Fibroblast of pulmonary artery (primary cell): ENCODE results near the gene ZNF385D.

Source experiments
- DNase-seq: peaks from one replicate; pipeline ENCODE4 v3.0.0-alpha.2; 2010; ENCODE audit warnings: low read depth
- H3K4me3 ChIP-seq: replicated peaks from 2 replicates; pipeline ENCODE4 v1.5.1; 2011; ENCODE audit warnings: low read depth, mild to moderate bottlenecking, control low read depth, low read length, moderate library complexity
- TF ChIP-seq, protein P1 (sequence below): IDR thresholded peaks from 2 replicates; pipeline ENCODE4 v1.5.1; 2011; ENCODE audit warnings: mild to moderate bottlenecking, control low read depth, low read length, inconsistent platforms; ENCODE audit errors: missing control alignments

Gene ZNF385D

GRCh38 chr3:21372316-21372715 lies 378.7 kb downstream of the ZNF385D start:
- H3K4me3 ChIP-seq: no peak overlapping the region
- TF ChIP-seq, protein P1, sequence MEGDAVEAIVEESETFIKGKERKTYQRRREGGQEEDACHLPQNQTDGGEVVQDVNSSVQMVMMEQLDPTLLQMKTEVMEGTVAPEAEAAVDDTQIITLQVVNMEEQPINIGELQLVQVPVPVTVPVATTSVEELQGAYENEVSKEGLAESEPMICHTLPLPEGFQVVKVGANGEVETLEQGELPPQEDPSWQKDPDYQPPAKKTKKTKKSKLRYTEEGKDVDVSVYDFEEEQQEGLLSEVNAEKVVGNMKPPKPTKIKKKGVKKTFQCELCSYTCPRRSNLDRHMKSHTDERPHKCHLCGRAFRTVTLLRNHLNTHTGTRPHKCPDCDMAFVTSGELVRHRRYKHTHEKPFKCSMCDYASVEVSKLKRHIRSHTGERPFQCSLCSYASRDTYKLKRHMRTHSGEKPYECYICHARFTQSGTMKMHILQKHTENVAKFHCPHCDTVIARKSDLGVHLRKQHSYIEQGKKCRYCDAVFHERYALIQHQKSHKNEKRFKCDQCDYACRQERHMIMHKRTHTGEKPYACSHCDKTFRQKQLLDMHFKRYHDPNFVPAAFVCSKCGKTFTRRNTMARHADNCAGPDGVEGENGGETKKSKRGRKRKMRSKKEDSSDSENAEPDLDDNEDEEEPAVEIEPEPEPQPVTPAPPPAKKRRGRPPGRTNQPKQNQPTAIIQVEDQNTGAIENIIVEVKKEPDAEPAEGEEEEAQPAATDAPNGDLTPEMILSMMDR: no peak
- DNase-seq: no peak
